NCI-H345 treated with DMSO at 0.1 percent for 48 hours (cell line): Measurements from ENCODE around the gene EFL1.
"Not testable (repeated sequence)": the region's sequence is repeated elsewhere in the genome, so short reads cannot be mapped to it uniquely, and the experiment has no call there.

Experiments used
- DNase-seq: peaks from one replicate; lab custom pipeline; 2025; ENCODE audit not compliant: unreplicated experiment; lab: John Stamatoyannopoulos, UW

EFL1 gene

GRCh38 chr15:82204575-82204974 lies 58.0 kb downstream of the EFL1 start:
- not testable (repeated sequence) for DNase-seq

DNA sequence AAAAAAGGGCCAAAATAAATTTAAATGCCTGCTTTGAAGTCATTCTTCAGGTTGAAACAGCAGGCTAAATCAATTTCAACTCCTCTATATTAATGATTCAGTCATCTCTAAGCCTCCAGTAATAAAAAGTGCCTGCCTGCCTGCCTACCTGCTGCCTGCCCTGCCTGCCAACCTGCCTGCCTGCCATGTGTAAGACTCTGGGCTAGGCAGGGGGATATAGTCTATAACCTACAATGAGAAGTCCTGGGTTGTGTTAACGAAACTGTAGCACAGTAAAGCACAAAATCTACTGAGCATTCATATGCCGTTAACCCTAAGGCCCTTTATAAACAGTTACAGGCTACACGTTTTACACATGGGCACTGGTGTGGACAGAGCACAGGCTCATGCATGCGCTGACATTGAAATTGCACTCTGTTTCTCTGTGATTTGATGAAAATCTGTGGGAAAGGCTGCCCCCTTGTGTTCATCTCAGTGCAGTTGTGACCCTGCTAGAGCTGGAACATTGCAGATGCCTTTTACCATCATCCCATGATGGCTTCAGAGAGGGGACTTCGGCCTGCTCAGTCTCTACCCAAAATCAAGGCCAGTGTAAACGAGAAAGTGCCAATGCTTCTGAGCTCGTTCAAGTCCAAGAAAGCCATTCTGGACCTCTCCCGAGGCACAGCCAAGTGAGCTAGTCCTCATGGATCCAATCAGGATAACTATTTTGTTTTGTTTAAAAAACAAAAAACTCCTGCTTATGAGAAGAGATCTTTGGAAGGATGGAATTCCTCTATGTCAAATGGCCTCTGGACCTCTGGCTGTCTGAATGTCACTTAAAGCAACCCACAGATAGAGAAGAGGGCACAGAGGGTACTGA lies 64.6 kb downstream of the EFL1 start:
- DNase-seq = peak; percentile 18

- DNase-seq = no peak
Observed at GRCh38 chr15:82196353-82196752, 66.2 kb downstream of the EFL1 start.

DNA sequence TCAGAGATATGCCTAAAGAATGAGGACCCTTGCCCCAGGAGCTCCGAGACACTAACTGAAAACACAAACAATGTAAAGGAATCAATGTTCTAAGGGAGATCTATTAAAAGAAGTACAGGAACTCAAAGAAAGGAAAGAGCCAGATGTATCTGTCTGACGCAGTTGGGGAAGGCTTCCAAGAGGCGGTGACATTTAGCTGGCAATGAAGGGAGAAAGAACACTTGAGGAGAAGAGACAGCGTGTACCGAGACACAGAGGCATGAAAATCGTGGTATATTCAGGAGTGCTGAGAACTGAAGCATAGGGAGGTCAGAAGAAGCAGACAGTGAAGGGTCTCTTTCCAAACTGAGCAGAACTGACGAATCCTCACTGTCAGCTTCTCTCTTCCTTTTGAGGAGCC lies 66.7 kb downstream of the EFL1 start:
- DNase-seq = not testable (repeated sequence)

- DNase-seq = not testable (repeated sequence)
Observed at GRCh38 chr15:82194488-82194887, 68.0 kb downstream of the EFL1 start.

GRCh38 chr15:82193435-82193834 lies 69.1 kb downstream of the EFL1 start:
- not testable (repeated sequence) for DNase-seq

DNA sequence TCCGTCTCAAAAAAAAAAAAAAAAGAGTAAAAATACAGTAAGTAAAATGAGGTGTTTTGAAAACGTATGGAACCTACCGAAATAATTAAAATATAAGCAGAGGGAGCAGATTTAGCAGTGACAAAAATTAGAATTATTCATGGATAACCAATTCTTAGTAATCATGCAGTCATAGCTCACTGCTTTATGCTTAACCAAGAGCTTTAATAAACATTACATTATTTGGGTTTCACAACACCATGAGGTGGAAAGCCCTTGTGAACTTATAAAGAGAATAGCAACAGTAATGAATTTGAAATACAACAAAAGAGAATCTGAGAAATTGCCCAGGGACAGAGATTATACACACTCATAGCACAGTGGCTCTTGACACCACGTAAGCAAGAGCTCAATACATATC lies 70.1 kb downstream of the EFL1 start:
- not testable (repeated sequence) for DNase-seq

DNA sequence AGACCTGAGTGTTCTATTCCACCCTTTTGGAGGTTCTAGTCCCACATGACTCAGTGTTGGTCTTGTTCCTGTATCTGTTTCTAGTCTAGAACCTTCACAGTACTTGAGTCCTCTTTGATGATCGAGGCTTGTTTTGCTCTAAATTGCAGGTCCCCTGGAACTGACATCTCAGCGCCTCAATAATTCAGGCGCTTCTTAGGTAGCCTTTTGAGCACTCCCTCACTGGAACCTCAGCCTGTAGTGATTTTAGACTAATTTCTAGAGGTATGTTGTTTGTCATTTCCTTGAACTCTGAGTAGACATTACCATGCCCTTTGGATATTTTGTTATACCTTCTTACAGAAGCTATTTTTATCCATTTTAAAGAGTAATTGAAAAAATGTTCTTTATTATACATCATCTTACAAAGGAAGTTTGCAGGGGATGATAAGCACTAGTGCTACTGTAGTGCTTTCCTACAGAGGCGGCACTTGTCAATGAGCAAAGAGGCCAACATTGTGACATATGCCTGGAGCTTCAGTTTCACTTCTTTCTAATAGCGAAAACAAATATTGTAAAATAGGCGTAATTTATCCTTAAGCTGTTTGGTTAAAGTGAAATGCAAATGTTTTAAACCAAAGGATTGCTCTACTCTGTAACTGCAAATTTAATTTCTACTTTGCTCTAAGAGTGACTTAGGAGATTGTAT lies 75.7 kb downstream of the EFL1 start:
- DNase-seq = no peak

GRCh38 chr15:82186161-82186560 lies 76.4 kb downstream of the EFL1 start:
- DNase-seq = no peak

DNA sequence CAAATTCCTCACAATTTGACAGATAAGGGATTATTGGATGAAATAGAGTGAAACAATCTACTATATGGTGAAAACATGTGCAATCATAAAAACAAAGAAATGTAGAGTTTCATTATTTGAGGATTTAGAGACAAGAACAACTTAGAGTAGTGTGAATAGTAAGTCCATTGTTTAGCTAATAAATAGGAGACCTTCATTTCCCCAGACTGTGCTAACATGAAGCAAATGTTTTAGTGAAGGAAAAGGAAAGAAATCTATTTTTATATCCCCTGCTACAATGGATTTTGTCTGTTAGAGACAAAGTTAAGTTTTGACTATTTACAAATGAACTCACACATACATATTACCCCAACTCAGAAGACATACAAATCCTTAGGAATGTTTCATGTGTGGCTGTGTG lies 77.8 kb downstream of the EFL1 start:
- DNase-seq = no peak

- no peak for DNase-seq
Observed at GRCh38 chr15:82184355-82184754, 78.2 kb downstream of the EFL1 start.

GRCh38 chr15:82183121-82184031 lies 79.2 kb downstream of the EFL1 start:
- no peak for DNase-seq

DNA sequence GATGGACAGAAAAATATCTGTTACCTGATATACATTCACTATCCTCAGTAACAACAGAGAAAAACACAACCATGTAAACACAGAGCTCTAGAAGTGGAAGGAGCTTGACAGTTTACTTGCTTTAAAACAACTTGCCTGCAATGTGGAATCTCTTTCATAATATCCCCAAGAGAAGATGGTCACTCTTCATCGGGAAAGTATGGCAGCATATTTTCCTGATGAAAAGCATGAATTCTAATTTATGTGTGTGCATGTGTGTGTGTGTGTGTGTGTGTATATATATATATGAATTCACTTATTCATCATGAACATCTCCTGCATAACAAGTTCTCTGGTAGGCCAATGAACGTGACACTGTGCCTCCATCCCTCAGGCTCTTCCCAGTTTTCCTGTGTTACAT lies 81.2 kb downstream of the EFL1 start:
- DNase-seq = no peak

- DNase-seq = no peak
Observed at GRCh38 chr15:82178061-82178460, 84.5 kb downstream of the EFL1 start.

- DNase-seq = no peak
Observed at GRCh38 chr15:82177291-82178010, 85.1 kb downstream of the EFL1 start.

DNA sequence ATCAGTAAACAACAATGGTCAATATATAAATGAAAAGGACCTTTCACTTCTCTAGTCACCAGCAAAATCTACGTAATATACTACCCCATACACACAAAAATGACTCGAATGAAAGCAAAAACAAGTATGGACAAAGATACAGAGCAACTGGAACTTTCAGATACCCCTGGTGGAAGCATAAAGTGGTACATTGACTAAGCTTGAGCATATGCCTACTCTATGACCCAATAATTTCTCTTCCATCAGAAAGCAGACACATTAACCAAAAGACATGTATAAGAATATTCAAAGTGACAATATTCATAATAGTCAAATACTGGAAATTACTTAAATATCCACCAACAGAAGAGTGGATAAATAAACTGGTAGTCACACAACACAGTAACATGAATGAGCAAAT lies 86.0 kb downstream of the EFL1 start:
- no peak for DNase-seq

DNA sequence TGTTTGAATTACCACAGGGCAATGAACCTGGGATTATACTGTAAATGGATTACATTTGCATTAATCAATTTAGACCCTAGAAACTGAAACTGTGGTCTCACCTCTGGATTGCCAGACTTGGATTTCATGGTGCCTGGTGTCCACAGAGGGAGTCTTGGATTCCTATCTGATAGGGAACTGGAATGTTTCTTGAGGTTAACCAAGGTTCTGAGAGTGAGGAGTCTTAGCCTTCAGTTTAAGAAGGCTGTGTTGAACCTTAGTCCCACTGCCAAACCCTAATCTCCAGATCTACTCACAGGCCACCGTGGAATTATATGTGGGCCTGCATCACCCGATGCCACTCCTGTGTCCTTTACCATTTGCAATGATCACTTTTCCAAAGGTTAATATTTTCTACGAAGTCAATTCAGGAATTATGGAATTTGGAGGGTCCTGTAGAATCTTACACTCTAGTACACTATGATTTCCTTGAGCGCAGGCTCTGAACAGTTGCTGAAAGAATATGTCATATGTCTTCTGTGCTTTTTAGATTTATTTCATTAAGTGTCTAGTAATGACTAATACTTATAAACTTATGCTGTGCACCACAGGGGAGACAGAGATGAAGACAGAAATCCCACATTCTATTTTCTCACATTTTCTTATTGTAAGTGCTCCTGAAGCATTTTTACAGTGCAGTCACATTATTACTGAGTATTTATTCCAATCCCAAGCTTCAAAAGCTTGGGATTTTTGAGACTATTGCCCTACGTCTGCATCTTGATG lies 87.9 kb downstream of the EFL1 start:
- no peak for DNase-seq

DNA sequence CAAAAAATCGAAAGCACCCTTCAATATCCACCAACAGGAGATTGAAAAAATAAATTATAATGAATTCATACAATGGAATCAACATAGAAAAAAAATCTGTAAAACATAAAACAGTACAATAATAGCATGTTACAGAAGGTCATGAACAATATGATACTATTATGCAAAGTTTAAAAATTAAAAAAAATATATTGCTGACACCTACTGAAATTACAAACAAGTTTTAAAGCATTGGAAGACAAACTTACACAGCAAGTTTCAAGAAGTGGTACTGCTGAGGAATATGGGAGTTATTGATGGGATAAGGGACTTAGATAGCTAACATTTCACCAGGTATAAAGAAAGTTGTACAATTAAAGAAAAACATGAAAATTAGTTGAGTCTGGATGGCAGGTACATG lies 89.4 kb downstream of the EFL1 start:
- no peak for DNase-seq

GRCh38 chr15:82172506-82172905 lies 90.0 kb downstream of the EFL1 start:
- DNase-seq = no peak

GRCh38 chr15:82168757-82169156 lies 93.8 kb downstream of the EFL1 start:
- no peak for DNase-seq
